ENCODE results near the gene KIAA1755.

The KIAA1755 gene

GRCh38 chr20:38164624-38165088 lies 95.9 kb downstream of the KIAA1755 start:
- DNase-seq, result no peak

GRCh38 chr20:38164069-38164468 lies 96.5 kb downstream of the KIAA1755 start:
- DNase-seq, result no peak

- DNase-seq, result no peak
These were observed 97.4 kb downstream of the KIAA1755 start for GRCh38 chr20:38162878-38163875.

GRCh38 chr20:38162149-38162548 lies 98.4 kb downstream of the KIAA1755 start:
- no peak for DNase-seq

- no peak for DNase-seq
These were observed 99.1 kb downstream of the KIAA1755 start for GRCh38 chr20:38161412-38161774.

Data from stimulated activated CD4-positive, alpha-beta T cell treated with anti-CD3 and anti-CD28 coated beads, Interleukin-1b, Interleukin-23, amount 100 ng/mL, for 48 hours (primary cell).